ENCODE data around the gene INTS11.

GRCh38 chr1:1305300-1306069, 19.0 kb downstream of the INTS11 start:
- TF ChIP-seq POLR2AphosphoS5 (IDR thresholded peaks at IDR 0.05; ENCODE audit: borderline replicate concordance, low read depth, low read length) (peak; percentile 38; the same call in 1 of the 2 replicates), EZH2 (IDR thresholded peaks at IDR 0.05) (no peak), FOXP2 (optimal IDR thresholded peaks at IDR 0.05; ENCODE audit: control extremely low read depth, extremely low read length, insufficient read depth) (no peak)

Data from SK-N-MC (cell line).